MM.1S (cell line): ENCODE measurements around the gene RNASE7.

ENCODE experiments used
- DNase-seq: peaks from one replicate; pipeline ENCODE4 v3.0.0-alpha.2; 2015
- H2AFZ ChIP-seq: fragments of 300-600 bp; sonication (generic); 2 replicates; pipeline ENCODE4 v1.6.0; 2016; ENCODE audit warnings: antibody characterized with exemption, low read length
- H3F3A ChIP-seq: fragments of 300-600 bp; sonication (generic); 2 replicates; pipeline ENCODE4 v1.6.1; 2016; ENCODE audit warnings: mild to moderate bottlenecking, antibody characterized with exemption, low read length, moderate library complexity, mixed read lengths; ENCODE audit not compliant: insufficient read depth
- H3K27ac ChIP-seq: fragments of 300-600 bp; sonication (generic); 2 replicates; pipeline ENCODE4 v1.5.1; 2016; ENCODE audit warnings: mild to moderate bottlenecking, low read length
- H3K27me3 ChIP-seq: fragments of 300-600 bp; sonication (generic); replicated peaks from 2 replicates; pipeline ENCODE4 v1.6.0; 2016; ENCODE audit warnings: low read length; ENCODE audit not compliant: insufficient read depth
- H3K36me3 ChIP-seq: fragments of 300-600 bp; sonication (generic); replicated peaks from 2 replicates; pipeline ENCODE4 v1.6.1; 2016; ENCODE audit warnings: mild to moderate bottlenecking, low read length, mixed read lengths; ENCODE audit not compliant: insufficient read depth
- H3K4me1 ChIP-seq: fragments of 300-600 bp; sonication (generic); 2 replicates; pipeline ENCODE4 v1.6.1; 2016; ENCODE audit warnings: low read length, mixed read lengths
- H3K4me2 ChIP-seq: fragments of 300-600 bp; sonication (generic); 2 replicates; pipeline ENCODE4 v1.6.0; 2016; ENCODE audit warnings: low read depth, low read length
- H3K4me3 ChIP-seq: fragments of 300-600 bp; sonication (generic); 2 replicates; pipeline ENCODE4 v1.5.1; 2016; ENCODE audit warnings: low read length, mixed read lengths
- H3K79me2 ChIP-seq: fragments of 300-600 bp; sonication (generic); 2 replicates; pipeline ENCODE4 v1.6.1; 2016; ENCODE audit warnings: mixed run types, low read length, mixed read lengths
- H3K9ac ChIP-seq: fragments of 300-600 bp; sonication (generic); 2 replicates; pipeline ENCODE4 v1.6.1; 2016; ENCODE audit warnings: low read length, mixed read lengths
- H3K9me2 ChIP-seq: fragments of 300-600 bp; sonication (generic); replicated peaks from 2 replicates; pipeline ENCODE4 v1.6.1; 2016; ENCODE audit warnings: mild to moderate bottlenecking, low read length, mixed read lengths; ENCODE audit not compliant: insufficient read depth
- H3K9me3 ChIP-seq: fragments of 300-600 bp; sonication (generic); replicated peaks from 2 replicates; pipeline ENCODE4 v1.6.1; 2016; ENCODE audit warnings: mild to moderate bottlenecking, low read length, mixed read lengths; ENCODE audit not compliant: insufficient read depth
- H4K20me1 ChIP-seq: fragments of 300-600 bp; sonication (generic); 2 replicates; pipeline ENCODE4 v1.6.1; 2016; ENCODE audit warnings: mild to moderate bottlenecking, low read length, moderate library complexity, mixed read lengths; ENCODE audit not compliant: insufficient read depth
- CTCF ChIP-seq: fragments of 300-600 bp; sonication (generic); IDR thresholded peaks from 2 replicates; pipeline ENCODE4 v1.5.1; 2016; ENCODE audit warnings: antibody characterized with exemption, low read length, mixed read lengths
- EZH2 ChIP-seq: fragments of 300-600 bp; sonication (generic); optimal IDR thresholded peaks from 2 replicates; pipeline ENCODE3; 2017; ENCODE audit warnings: low read depth, mild to moderate bottlenecking, antibody characterized with exemption, low read length, mixed read lengths
- EZH2phosphoT487 ChIP-seq: fragments of 300-600 bp; sonication (generic); IDR thresholded peaks from 2 replicates; pipeline ENCODE4 v1.6.1; 2018; ENCODE audit warnings: antibody characterized with exemption, low read length

Gene RNASE7

GRCh38 chr14:21016413-21017190 lies 25.6 kb upstream of the RNASE7 start:
- no peak overlapping the region for H3K4me2 ChIP-seq
- no peaks in the 10 kb centered on the region for H3K9me3 ChIP-seq
- H3F3A ChIP-seq, result no peaks in the 10 kb centered on the region
- no peaks in the 10 kb centered on the region for H3K27me3 ChIP-seq
- H3K36me3 ChIP-seq, result no peaks in the 10 kb centered on the region
- H3K9me2 ChIP-seq, result no peaks in the 10 kb centered on the region
- TF ChIP-seq CTCF, result no peak
- TF ChIP-seq EZH2, result no peak
- TF ChIP-seq EZH2phosphoT487, result no peak
- no peak for DNase-seq
- no peak overlapping the region for H3K27ac ChIP-seq
- no peaks in the 10 kb centered on the region for H3K4me1 ChIP-seq
- H3K4me3 ChIP-seq, result no peak overlapping the region
- H2AFZ ChIP-seq, result no peak overlapping the region
- H3K9ac ChIP-seq, result no peak overlapping the region
- H3K79me2 ChIP-seq, result no peaks in the 10 kb centered on the region
- H4K20me1 ChIP-seq, result no peaks in the 10 kb centered on the region

GRCh38 chr14:21017528-21018245 lies 24.5 kb upstream of the RNASE7 start:
- TF ChIP-seq CTCF, result no peak
- TF ChIP-seq EZH2, result no peak
- no peak for TF ChIP-seq EZH2phosphoT487
- no peak for DNase-seq
- H3K79me2 ChIP-seq, result no peaks in the 10 kb centered on the region
- H3K36me3 ChIP-seq, result no peaks in the 10 kb centered on the region
- H3K27me3 ChIP-seq, result no peaks in the 10 kb centered on the region
- H3F3A ChIP-seq, result no peaks in the 10 kb centered on the region
- H2AFZ ChIP-seq, result no peak overlapping the region
- no peak overlapping the region for H3K9ac ChIP-seq
- H3K4me1 ChIP-seq, result no peaks in the 10 kb centered on the region
- no peaks in the 10 kb centered on the region for H3K9me2 ChIP-seq
- H3K4me2 ChIP-seq, result no peak overlapping the region
- no peaks in the 10 kb centered on the region for H3K9me3 ChIP-seq
- no peak overlapping the region for H3K4me3 ChIP-seq
- no peaks in the 10 kb centered on the region for H4K20me1 ChIP-seq
- H3K27ac ChIP-seq, result no peak overlapping the region

GRCh38 chr14:21018286-21018685 lies 23.9 kb upstream of the RNASE7 start:
- H3K4me1 ChIP-seq, result no peaks in the 10 kb centered on the region
- no peaks in the 10 kb centered on the region for H3K36me3 ChIP-seq
- H3K79me2 ChIP-seq, result no peaks in the 10 kb centered on the region
- H3F3A ChIP-seq, result no peaks in the 10 kb centered on the region
- H3K4me3 ChIP-seq, result no peak overlapping the region
- TF ChIP-seq CTCF, result no peak
- no peak for TF ChIP-seq EZH2phosphoT487
- no peak for TF ChIP-seq EZH2
- H3K9me3 ChIP-seq, result no peaks in the 10 kb centered on the region
- no peaks in the 10 kb centered on the region for H3K9me2 ChIP-seq
- H2AFZ ChIP-seq, result no peak overlapping the region
- H3K27ac ChIP-seq, result no peak overlapping the region
- no peaks in the 10 kb centered on the region for H4K20me1 ChIP-seq
- H3K9ac ChIP-seq, result no peak overlapping the region
- DNase-seq, result no peak
- no peaks in the 10 kb centered on the region for H3K27me3 ChIP-seq
- no peak overlapping the region for H3K4me2 ChIP-seq
